SIG-M5 (cell line): Measurements from ENCODE around the gene RBM8A.

ENCODE experiments used
- DNase-seq: peaks from one replicate; lab custom pipeline; 2025; lab: John Stamatoyannopoulos, UW

Gene RBM8A

DNA sequence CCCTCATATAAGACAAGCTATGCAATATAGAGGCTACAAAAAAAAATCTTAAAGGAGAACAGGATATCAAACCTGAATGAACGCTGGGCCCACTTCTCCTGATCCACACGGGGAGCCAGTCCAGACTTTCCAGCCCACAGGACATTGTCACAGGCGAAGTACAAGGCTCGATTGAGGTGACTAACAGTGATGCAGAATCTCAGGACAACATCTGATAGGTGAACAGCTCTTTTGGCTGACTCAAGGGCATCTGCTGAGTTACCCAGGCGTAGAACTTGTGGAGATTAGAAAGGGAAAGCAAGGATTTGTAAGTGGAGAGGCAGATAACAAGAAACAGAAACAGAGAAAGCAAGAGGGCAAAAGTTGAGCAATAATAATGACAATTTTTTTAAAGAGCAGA, 10.5 kb downstream of the RBM8A start:
- no peak for DNase-seq

- no peak for DNase-seq
Observed at GRCh38 chr1:145912128-145912641, 15.1 kb downstream of the RBM8A start.

DNA sequence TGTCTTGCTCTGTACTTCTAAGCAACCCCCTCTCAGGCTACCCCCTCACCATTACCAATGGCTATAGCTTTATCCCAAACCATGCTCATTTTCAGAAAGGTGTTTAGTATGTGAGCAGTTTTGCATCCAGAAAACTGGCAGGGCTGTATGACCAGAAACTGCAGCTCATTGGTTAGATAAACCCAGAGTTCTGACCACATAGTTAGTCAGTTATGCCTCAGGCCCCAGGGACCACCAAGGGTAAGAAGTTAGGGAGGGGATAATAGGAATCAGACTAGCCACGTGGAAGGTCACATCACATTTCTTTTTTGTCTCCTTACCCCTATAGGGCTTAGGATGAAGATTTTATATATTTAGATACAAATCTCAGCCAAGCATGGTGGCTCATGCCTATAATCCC, 18.6 kb downstream of the RBM8A start:
- DNase-seq: no peak

GRCh38 chr1:145906954-145907753, 20.1 kb downstream of the RBM8A start:
- no peak for DNase-seq

GRCh38 chr1:145901312-145902021, 25.8 kb downstream of the RBM8A start:
- DNase-seq: no peak

DNA sequence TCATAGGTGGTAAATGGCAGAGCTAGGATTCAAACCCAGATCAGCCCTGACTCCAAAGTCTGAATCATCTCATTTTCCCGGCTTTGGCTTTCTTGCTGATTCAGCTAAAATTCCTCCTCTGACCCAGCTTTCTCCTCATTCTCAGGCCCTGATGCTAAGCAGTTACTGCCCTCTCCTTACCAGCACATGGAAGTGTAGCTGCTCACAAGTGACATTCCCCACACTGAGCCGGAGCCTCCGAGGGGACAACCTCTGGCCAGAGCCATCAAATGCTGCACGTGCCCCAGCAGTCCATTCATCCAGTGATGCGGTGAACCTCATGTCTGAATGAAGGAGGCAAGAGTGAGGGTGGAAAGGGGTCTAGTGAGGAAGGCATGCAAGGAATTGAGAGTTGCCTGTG, 28.5 kb downstream of the RBM8A start:
- no peak for DNase-seq

- DNase-seq: no peak
Observed at GRCh38 chr1:145897969-145898368, 29.3 kb downstream of the RBM8A start.

DNA sequence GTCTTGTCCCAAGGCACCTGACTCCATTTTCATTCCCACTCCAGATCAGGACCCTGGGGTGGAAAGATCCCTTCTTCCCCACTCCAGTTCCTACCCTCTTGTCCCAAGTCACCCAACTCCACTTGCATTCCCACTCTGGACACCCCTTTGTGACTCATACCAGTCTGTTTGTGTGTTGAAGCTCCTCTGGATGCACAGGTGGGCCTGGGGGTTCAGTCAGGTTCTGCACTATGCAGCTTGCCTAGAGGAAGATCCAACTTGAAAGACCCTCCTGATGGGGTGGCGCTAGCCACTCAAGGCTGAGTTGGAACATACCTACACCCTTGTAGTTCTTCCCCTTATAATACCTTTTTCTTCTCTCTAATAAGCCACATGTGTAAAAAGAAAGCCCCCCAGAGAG, 31.8 kb downstream of the RBM8A start:
- no peak for DNase-seq

DNA sequence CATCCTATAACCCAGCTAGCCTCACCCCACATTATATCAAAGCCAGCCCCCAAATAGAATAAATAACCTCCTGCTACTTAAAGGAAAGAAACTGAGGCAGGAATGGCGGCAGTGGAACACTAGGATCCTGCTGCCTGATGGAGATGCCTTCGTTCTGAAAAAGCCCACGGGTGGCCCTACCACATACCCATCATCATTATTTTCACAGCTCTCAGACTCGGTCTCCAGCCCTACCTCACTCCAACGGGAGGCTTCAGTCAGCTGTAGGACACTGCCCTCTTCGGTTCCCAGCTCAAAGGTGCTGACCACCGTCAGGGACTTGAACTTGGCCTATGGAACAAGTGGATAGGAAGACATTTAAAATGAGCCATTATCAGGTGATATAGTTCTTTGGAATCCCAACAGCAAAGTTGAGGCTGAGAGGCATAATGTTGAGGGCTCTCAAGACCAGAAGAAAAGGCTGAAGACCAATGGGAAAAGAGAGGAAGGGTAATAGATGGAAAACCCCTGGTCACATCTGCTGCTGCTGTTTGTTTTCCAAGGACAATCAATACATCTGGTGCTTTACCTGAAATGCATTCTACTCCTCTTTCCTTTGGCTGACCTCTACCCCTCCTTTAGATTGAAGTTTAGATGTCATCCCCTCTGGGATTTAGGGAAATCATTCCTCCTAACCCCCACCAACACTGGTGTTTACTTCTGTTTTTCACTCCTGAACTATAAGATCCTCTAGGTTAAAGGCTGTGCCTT, 33.8 kb downstream of the RBM8A start:
- DNase-seq: no peak

- no peak for DNase-seq
Observed at GRCh38 chr1:145892486-145893087, 34.7 kb downstream of the RBM8A start.

- DNase-seq: no peak
Observed at GRCh38 chr1:145891587-145892485, 35.4 kb downstream of the RBM8A start.

DNA sequence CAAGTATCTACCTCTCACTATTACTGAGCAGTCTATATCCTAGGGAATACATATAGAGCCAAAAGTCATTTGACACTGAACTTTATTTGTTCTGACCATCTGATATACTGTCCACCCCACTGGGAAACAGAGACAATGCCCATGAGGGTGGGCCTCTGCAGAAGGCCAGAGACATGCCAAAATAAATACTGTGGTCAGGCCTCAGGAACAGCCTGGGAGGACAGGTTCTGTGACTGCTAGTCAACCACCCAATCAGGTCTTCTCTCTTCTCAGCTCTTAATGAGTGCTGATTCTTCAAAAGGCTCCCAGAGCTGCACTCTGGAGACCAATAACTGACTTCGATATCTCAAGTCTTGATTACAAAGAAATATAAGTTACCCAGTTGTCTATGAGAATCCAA, 36.1 kb downstream of the RBM8A start:
- DNase-seq: no peak

GRCh38 chr1:145889722-145890121, 37.6 kb downstream of the RBM8A start:
- DNase-seq: no peak

DNA sequence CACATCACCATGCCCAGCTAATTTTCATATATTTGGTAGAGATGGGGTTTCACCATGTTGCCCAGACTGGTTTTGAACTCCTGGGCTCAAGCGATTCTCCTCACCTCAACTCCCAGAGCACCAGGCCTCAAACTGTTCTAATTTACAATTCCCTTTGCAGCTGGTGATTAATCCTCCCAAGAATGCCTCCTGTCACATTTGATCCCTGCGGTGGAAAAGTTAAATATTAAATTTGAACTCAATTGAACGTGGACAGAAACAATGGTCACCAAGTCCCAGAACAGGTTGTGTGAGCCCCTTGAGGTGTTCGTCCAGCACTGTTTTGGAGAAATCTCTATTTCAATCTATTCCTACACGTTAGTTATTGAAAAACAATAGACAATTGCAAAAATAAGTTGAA, 39.7 kb downstream of the RBM8A start:
- DNase-seq: no peak

DNA sequence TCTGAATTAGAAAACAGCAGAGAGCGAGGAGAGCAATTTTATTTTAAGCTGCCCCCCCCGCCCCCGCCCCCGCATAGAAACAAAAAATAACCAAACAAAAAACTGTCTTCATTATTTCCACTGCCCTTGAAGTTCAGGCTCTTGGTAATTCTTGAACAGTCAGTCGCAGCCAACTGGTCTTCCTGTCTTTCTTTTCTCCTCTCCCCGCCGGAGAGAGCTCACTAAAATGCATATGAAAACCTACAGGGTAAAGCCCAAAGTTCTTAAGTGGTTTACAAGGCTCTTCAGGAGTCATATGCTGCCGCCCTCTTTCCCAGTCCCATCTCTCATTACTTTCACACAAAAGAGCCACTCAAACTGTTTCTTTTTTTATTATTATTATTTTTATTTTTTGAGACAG, 40.5 kb downstream of the RBM8A start:
- DNase-seq: no peak

- DNase-seq: no peak
Observed at GRCh38 chr1:145886390-145886789, 40.9 kb downstream of the RBM8A start.

- no peak for DNase-seq
Observed at GRCh38 chr1:145885738-145886287, 41.5 kb downstream of the RBM8A start, which contains the start of gene ANKRD35. ANKRD35 (minus strand) TSS chr1:145885866; CDS start chr1:145885758, 108 bp downstream.

DNA sequence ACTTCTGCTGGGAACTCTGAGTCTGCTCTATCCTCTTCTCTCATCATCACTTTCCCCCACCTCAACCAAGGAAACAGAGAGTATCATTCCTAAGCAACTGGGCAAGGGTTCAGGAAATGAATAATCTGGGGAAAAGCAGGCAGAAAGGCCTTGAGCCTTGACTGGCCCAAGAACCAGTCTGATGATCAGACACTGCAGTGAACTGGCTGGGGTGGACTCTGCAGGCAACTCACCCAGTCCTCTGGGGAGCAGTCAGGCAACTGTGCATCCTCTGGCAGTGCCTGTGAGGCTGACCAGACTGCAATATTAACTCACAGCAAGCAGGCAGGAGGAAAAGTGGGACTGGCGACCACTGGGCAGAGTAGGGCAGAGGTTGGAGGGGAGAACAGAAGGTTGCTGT, 42.6 kb downstream of the RBM8A start:
- no peak for DNase-seq

- no peak for DNase-seq
Observed at GRCh38 chr1:145879775-145880174, 47.5 kb downstream of the RBM8A start.

GRCh38 chr1:145878724-145879123, 48.6 kb downstream of the RBM8A start:
- DNase-seq: no peak
